Prostate gland (tissue), 2 donors: ENCODE measurements around the gene CTAGE1.

Experiments
- CTCF ChIP-seq, 4 experiments: fragments of 200-600 bp in 2 of 4; fragments of 450-650 bp in 2 of 4; sonication (generic) in 2 of 4; IDR thresholded peaks; 1 replicate in 3 of 4; 2 replicates in 1 of 4; pipeline ENCODE4 v1.5.1; 2016 to 2019; ENCODE audit warnings: antibody characterized with exemption in 4 of 4, mild to moderate bottlenecking in 2 of 4, moderate library complexity in 2 of 4
- POLR2A ChIP-seq: fragments of 450-650 bp; IDR thresholded peaks from one replicate; pipeline ENCODE4 v1.6.1; 2016; ENCODE audit warnings: antibody characterized with exemption, mild to moderate bottlenecking
- POLR2AphosphoS5 ChIP-seq: sonication (generic); formaldehyde crosslinking; IDR thresholded peaks from one replicate; pipeline ENCODE4 v1.6.1; 2017; ENCODE audit warnings: antibody characterized with exemption

- no peak for TF ChIP-seq CTCF (IDR thresholded peaks at IDR 0.05)
- no peak for TF ChIP-seq POLR2A
- no peak for TF ChIP-seq POLR2AphosphoS5
These were observed 17.8 kb downstream of the CTAGE1 start for GRCh38 chr18:22399949-22400348.
